ENCODE data around the gene RNF20.

RNF20 gene

GRCh38 chr9:101511009-101511408 lies 22.6 kb upstream of the RNF20 start:
- Histone ChIP-seq H3K27me3 (ENCODE audit: low read length) (no peaks in the 10 kb centered on the region), H3K9me2 (replicated peaks; ENCODE audit: insufficient read depth, low read length) (no peaks in the 10 kb centered on the region), H3K9ac (ENCODE audit: low read length) (no peak overlapping the region), H3K27ac (ENCODE audit: low read depth, low read length) (no peak overlapping the region), H2AFZ (ENCODE audit: low read depth, low read length, severe bottlenecking) (no peak overlapping the region), H4K20me1 (ENCODE audit: low read depth, low read length) (no peaks in the 10 kb centered on the region), H3K4me3 (ENCODE audit: insufficient read depth, low read length, poor library complexity, severe bottlenecking) (no peak overlapping the region), H3K36me3 (ENCODE audit: low read length) (no peaks in the 10 kb centered on the region), H3K4me2 (ENCODE audit: low read depth, low read length, poor library complexity, severe bottlenecking) (no peak overlapping the region), H3K9me3 (ENCODE audit: insufficient read depth, low read length) (no peaks in the 10 kb centered on the region), H3F3A (ENCODE audit: insufficient read depth) (no peaks in the 10 kb centered on the region), H3K79me2 (ENCODE audit: insufficient read depth, low read length) (no peaks in the 10 kb centered on the region)
- TF ChIP-seq EZH2phosphoT487 (conservative IDR thresholded peaks at IDR 0.05; ENCODE audit: low read length) (no peak), CTCF (IDR thresholded peaks at IDR 0.05; ENCODE audit: insufficient read depth, low read length, poor library complexity, severe bottlenecking) (no peak)

GRCh38 chr9:101512116-101512515 lies 21.5 kb upstream of the RNF20 start:
- no peaks in the 10 kb centered on the region for H3K9me3 ChIP-seq (ENCODE audit: insufficient read depth, low read length)
- H3K27ac ChIP-seq (ENCODE audit: low read depth, low read length): no peak overlapping the region
- H2AFZ ChIP-seq (ENCODE audit: low read depth, low read length, severe bottlenecking): no peak overlapping the region
- no peak overlapping the region for H3K9ac ChIP-seq (ENCODE audit: low read length)
- no peaks in the 10 kb centered on the region for H3K9me2 ChIP-seq (replicated peaks; ENCODE audit: insufficient read depth, low read length)
- no peaks in the 10 kb centered on the region for H3K36me3 ChIP-seq (ENCODE audit: low read length)
- no peak overlapping the region for H3K4me2 ChIP-seq (ENCODE audit: low read depth, low read length, poor library complexity, severe bottlenecking)
- no peaks in the 10 kb centered on the region for H4K20me1 ChIP-seq (ENCODE audit: low read depth, low read length)
- H3F3A ChIP-seq (ENCODE audit: insufficient read depth): no peaks in the 10 kb centered on the region
- no peaks in the 10 kb centered on the region for H3K79me2 ChIP-seq (ENCODE audit: insufficient read depth, low read length)
- H3K4me3 ChIP-seq (ENCODE audit: insufficient read depth, low read length, poor library complexity, severe bottlenecking): no peak overlapping the region
- TF ChIP-seq EZH2phosphoT487 (conservative IDR thresholded peaks at IDR 0.05; ENCODE audit: low read length) (no peak), CTCF (IDR thresholded peaks at IDR 0.05; ENCODE audit: insufficient read depth, low read length, poor library complexity, severe bottlenecking) (no peak)
- no peaks in the 10 kb centered on the region for H3K27me3 ChIP-seq (ENCODE audit: low read length)

- Histone ChIP-seq H3K4me2 (ENCODE audit: low read depth, low read length, poor library complexity, severe bottlenecking) (no peak overlapping the region), H3K9ac (ENCODE audit: low read length) (no peak overlapping the region), H3K27ac (ENCODE audit: low read depth, low read length) (no peak overlapping the region), H3K9me3 (ENCODE audit: insufficient read depth, low read length) (no peaks in the 10 kb centered on the region), H3F3A (ENCODE audit: insufficient read depth) (no peaks in the 10 kb centered on the region), H3K36me3 (ENCODE audit: low read length) (no peaks in the 10 kb centered on the region), H2AFZ (ENCODE audit: low read depth, low read length, severe bottlenecking) (no peak overlapping the region), H3K27me3 (ENCODE audit: low read length) (no peaks in the 10 kb centered on the region), H3K4me3 (ENCODE audit: insufficient read depth, low read length, poor library complexity, severe bottlenecking) (no peak overlapping the region), H4K20me1 (ENCODE audit: low read depth, low read length) (no peaks in the 10 kb centered on the region), H3K79me2 (ENCODE audit: insufficient read depth, low read length) (no peaks in the 10 kb centered on the region), H3K9me2 (replicated peaks; ENCODE audit: insufficient read depth, low read length) (no peaks in the 10 kb centered on the region)
- TF ChIP-seq CTCF (IDR thresholded peaks at IDR 0.05; ENCODE audit: insufficient read depth, low read length, poor library complexity, severe bottlenecking) (no peak), EZH2phosphoT487 (conservative IDR thresholded peaks at IDR 0.05; ENCODE audit: low read length) (no peak)
These were observed 20.3 kb upstream of the RNF20 start for GRCh38 chr9:101513351-101513750.

All from SU-DHL-6 (cell line).